D341Med (cell line): ENCODE results near the gene GPT2.

Experiments used
- DNase-seq: peaks from one replicate; pipeline ENCODE4 v3.0.0; 2012; ENCODE audit warnings: low spot score

The GPT2 gene

GRCh38 chr16:46968063-46968435 is 83.9 kb downstream of the GPT2 start:
- no peak for DNase-seq

GRCh38 chr16:46970089-46970488 is 85.9 kb downstream of the GPT2 start:
- DNase-seq = no peak

GRCh38 chr16:46971271-46971670 is 87.1 kb downstream of the GPT2 start:
- DNase-seq = no peak

GRCh38 chr16:46972429-46973206 is 88.5 kb downstream of the GPT2 start:
- peak; percentile 65 for DNase-seq

- DNase-seq = peak; percentile 95
Measured at GRCh38 chr16:46973207-46973995, 89.2 kb downstream of the GPT2 start, which contains the start of gene DNAJA2. DNAJA2 (minus strand) TSS chr16:46973674; CDS start chr16:46973572, 102 bp downstream.

GRCh38 chr16:46973996-46974324 is 89.8 kb downstream of the GPT2 start:
- no peak for DNase-seq

- DNase-seq = peak; percentile 28
Measured at GRCh38 chr16:46974352-46974751, 90.2 kb downstream of the GPT2 start.

GRCh38 chr16:46975165-46975564 is 91.0 kb downstream of the GPT2 start:
- no peak for DNase-seq

- DNase-seq = no peak
Measured at GRCh38 chr16:46975908-46976470, 91.8 kb downstream of the GPT2 start.

GRCh38 chr16:46976550-46976949 is 92.4 kb downstream of the GPT2 start:
- no peak for DNase-seq
